K562 (cell line): ENCODE measurements around the gene COPS6. TPM values are rescaled to one million over a fixed set of nuclear protein-coding genes. Genes with fewer than 3 reads are reported as not detected.

ENCODE experiments used
- ARID1B ChIP-seq: fragments of 450-650 bp; IDR thresholded peaks from 2 replicates; pipeline ENCODE4 v1.6.1; 2016; ENCODE audit warnings: antibody characterized with exemption, mild to moderate bottlenecking, inconsistent platforms
- CXXC5 ChIP-seq: fragments of 250-450 bp; sonication (Bioruptor Pico); IDR thresholded peaks from 2 replicates; pipeline ENCODE4 v1.8.0; 2022; ENCODE audit warnings: inconsistent platforms, mild to moderate bottlenecking, moderate library complexity
- ELF1 ChIP-seq: fragments of 200-800 bp; sonication (Bioruptor generic); IDR thresholded peaks from 2 replicates; pipeline ENCODE4 v1.6.1; 2016; ENCODE audit warnings: missing genetic modification characterization, missing compliant biosample characterization
- ESRRA ChIP-seq: fragments of 450-650 bp; IDR thresholded peaks from 2 replicates; pipeline ENCODE4 v1.6.1; 2014; ENCODE audit warnings: low read depth, mild to moderate bottlenecking, moderate library complexity, borderline replicate concordance
- FOXK2 ChIP-seq, 2 experiments: fragments of 450-650 bp; IDR thresholded peaks in 1 of 2; conservative IDR thresholded peaks in 1 of 2; 2 replicates each; pipeline ENCODE4 v1.6.1; 2016; ENCODE audit warnings: low read depth in 2 of 2, mild to moderate bottlenecking in 1 of 2
- NFXL1 ChIP-seq: fragments of 450-650 bp; formaldehyde crosslinking; IDR thresholded peaks from 2 replicates; pipeline ENCODE4 v1.4.0; 2021; ENCODE audit warnings: mild to moderate bottlenecking
- NR3C1 ChIP-seq: sonication (generic); formaldehyde crosslinking; IDR thresholded peaks from 2 replicates; pipeline ENCODE4 v1.8.1; 2022; ENCODE audit warnings: missing genetic modification reagents
- POLR3A ChIP-seq: IDR thresholded peaks from 2 replicates; pipeline ENCODE4 v1.6.1; 2011; ENCODE audit warnings: borderline replicate concordance, mild to moderate bottlenecking, moderate library complexity; ENCODE audit not compliant: insufficient read length, insufficient read depth; ENCODE audit errors: extremely low read depth
- SAFB2 ChIP-seq: fragments of 200-400 bp; formaldehyde crosslinking; IDR thresholded peaks from 2 replicates; pipeline ENCODE4 v1.6.1; 2018; ENCODE audit warnings: borderline replicate concordance, low read length, low read depth, moderate library complexity; ENCODE audit not compliant: severe bottlenecking
- SMAD4 ChIP-seq: fragments of 250-450 bp; sonication (Bioruptor Pico); conservative IDR thresholded peaks from 2 replicates; pipeline ENCODE4 v1.8.0; 2021; ENCODE audit warnings: inconsistent platforms, mild to moderate bottlenecking, moderate library complexity
- SRSF1 ChIP-seq: fragments of 200-400 bp; formaldehyde crosslinking; IDR thresholded peaks from 2 replicates; pipeline ENCODE4 v1.6.1; 2017; ENCODE audit warnings: mild to moderate bottlenecking, low read depth, low read length, moderate library complexity
- TEAD2 ChIP-seq: fragments of 450-650 bp; IDR thresholded peaks from 2 replicates; pipeline ENCODE4 v1.6.1; 2016; ENCODE audit warnings: missing genetic modification characterization, control low read depth, missing compliant biosample characterization
- ZKSCAN3 ChIP-seq: fragments of 250-450 bp; sonication (Bioruptor Pico); IDR thresholded peaks from 2 replicates; pipeline ENCODE4 v1.4.0; 2020
- ZNF274 ChIP-seq: IDR thresholded peaks from 2 replicates; pipeline ENCODE4 v1.6.1; 2011; ENCODE audit warnings: low read depth, mild to moderate bottlenecking, low read length, moderate library complexity, borderline replicate concordance
- ZNF3 ChIP-seq: fragments of 250-450 bp; sonication (Bioruptor Pico); IDR thresholded peaks from 2 replicates; pipeline ENCODE4 v1.5.0; 2021; ENCODE audit warnings: mild to moderate bottlenecking, moderate library complexity
- polyA plus RNA-seq, 8 experiments: library from polyadenylated mRNA; depleted of rRNA in 4 of 8; stranded (reverse) in 5 of 8; unstranded in 3 of 8; fragments of >200 nt; fragmentation: Nextera tagmentation in 2 of 8; fragmentation: Illumina TruSeq in 1 of 8; extraction: Ambion mirVana in 2 of 8; extraction: Trizol in 1 of 8; gene quantifications; 2 replicates each; pipeline versions ENCODE4 v1.2.1 to v1.2.3, GENCODE V29; 2011 to 2014; ENCODE audit warnings: inconsistent platforms in 1 of 8, missing spikeins in 1 of 8
- total RNA-seq, 7 experiments: library from RNA; depleted of rRNA in 6 of 7; stranded (reverse); fragments of >200 nt in 6 of 7; fragmentation: Illumina TruSeq in 2 of 7; extraction: Trizol in 2 of 7; gene quantifications; 2 replicates each; pipeline versions ENCODE4 v1.2.1 to v1.2.3, GENCODE V29; 2011 to 2021; ENCODE audit warnings: low replicate concordance in 1 of 7
- TF ChIP-seq, protein P1 (sequence below): fragments of 250-450 bp; sonication (Bioruptor Pico); IDR thresholded peaks from 2 replicates; pipeline ENCODE4 v1.5.0; 2021; ENCODE audit warnings: mild to moderate bottlenecking, moderate library complexity
- TF ChIP-seq, protein P2 (sequence below): fragments of 450-650 bp; formaldehyde crosslinking; IDR thresholded peaks from 2 replicates; pipeline ENCODE4 v1.4.0; 2020; ENCODE audit warnings: mild to moderate bottlenecking, mixed read lengths
- TF ChIP-seq, protein P3 (sequence below), 3 experiments: fragments of 200-800 bp in 1 of 3; fragments of 250-450 bp in 1 of 3; fragments of 450-650 bp in 1 of 3; sonication (Bioruptor Pico) in 1 of 3; sonication (Bioruptor generic) in 1 of 3; formaldehyde crosslinking in 1 of 3; IDR thresholded peaks; 2 replicates each; pipeline versions ENCODE4 v1.6.1 to v1.8.0; 2016 to 2022; ENCODE audit warnings: mild to moderate bottlenecking in 2 of 3, missing genetic modification characterization in 2 of 3, missing compliant biosample characterization in 1 of 3, moderate library complexity in 1 of 3

COPS6 gene
- total and polyA plus RNA-seq, 9 of the 15 experiments (the other 6 are each of a cell fraction or from before 2014, with no cell fraction given), result 63.0 to 331 (median 168) TPM

DNA sequence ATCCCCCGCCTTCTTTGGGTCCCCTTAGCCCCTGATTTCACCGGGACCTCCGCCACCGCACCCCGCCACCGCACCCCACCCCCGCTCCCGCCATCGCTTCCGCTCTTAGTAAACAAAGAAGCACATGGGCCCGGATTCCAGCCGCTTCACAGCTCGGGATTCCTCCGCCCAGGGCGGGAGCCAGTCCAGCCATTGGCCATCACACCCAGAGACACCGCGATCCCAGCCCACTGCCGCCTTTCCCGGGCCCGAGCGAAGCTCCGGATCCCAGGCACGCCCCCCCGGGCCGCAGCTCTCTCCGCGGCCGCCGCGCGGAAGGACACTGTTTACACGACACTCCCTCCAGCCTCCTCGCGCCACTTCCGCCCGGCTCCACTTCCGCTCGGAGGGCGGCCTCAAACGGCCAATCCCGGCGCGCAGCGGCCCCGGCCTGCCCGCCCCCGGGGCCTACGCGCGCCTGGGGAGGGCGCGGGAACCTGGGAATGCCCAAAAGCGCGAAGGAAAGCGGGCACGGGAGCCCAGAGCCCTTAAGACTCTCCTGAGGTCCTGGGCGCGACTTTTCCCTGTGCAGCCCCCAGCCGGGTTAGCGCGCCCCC is 11.7 kb downstream of the COPS6 start (continued):
- peak; percentile 88 for TF ChIP-seq CXXC5
- TF ChIP-seq SAFB2, result no peak
- TF ChIP-seq, protein P1, sequence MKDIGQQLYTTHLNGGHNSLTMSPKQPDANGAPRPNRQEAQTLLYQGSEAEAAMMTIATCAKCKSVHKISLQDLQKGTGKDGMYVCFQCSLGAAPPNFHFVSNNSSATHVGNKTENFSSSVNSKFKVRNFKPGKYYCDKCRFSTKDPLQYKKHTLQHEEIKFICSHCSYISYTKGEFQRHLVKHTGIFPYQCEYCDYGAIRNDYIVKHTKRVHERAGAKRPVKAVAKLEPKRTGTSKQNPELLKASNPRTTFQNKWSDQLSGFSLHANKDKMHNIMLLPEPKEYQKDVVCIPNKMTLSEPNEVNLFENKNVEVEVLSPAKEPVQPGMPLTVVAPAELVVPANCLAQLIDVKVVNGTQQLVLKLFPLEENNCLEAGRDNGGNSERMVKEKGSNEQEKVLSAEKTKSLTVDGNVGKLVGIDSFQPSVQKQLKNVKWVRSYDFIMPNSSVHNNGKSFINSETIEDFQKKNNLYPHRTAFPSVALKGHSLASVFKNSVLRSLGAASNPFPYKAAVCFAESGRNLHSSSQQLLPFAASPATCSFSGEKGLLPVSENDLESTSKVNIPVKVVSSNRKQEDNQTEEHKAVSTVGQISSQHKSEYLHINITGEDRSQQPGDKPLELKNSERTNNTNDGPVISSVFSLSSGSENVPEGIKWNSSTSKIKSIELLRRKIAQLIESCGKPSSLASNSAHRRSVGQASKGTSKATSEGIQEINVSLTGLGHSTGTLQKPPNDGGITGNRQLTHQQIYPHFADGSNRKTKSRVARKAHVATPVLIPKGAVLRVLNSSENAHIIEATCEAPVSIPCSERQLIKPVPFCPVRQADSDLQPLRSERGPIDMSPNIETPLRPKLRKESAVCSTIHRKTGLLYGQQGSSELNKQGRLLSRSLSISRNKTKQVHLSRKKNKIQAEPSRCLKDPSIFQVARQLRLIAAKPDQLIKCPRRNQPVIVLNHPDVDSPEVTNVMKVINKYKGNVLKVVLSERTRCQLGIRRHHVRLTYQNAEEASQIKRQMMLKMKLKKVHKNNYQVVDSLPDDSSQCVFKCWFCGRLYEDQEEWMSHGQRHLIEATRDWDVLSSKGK, result no peak
- TF ChIP-seq NR3C1, result 0 out of 2 replicates have a peak, but pooled peaks have one; percentile 30
- no peak for TF ChIP-seq ZNF3 (CRISPR knock-in tag)
- peak; percentile 52 for TF ChIP-seq ESRRA
- no peak for TF ChIP-seq ZKSCAN3 (CRISPR knock-in tag)
- TF ChIP-seq ELF1 (tag), result peak; percentile 95
- TF ChIP-seq ARID1B, result 0 out of 2 replicates have a peak, but pooled peaks have one; percentile 32
- TF ChIP-seq, protein P2, sequence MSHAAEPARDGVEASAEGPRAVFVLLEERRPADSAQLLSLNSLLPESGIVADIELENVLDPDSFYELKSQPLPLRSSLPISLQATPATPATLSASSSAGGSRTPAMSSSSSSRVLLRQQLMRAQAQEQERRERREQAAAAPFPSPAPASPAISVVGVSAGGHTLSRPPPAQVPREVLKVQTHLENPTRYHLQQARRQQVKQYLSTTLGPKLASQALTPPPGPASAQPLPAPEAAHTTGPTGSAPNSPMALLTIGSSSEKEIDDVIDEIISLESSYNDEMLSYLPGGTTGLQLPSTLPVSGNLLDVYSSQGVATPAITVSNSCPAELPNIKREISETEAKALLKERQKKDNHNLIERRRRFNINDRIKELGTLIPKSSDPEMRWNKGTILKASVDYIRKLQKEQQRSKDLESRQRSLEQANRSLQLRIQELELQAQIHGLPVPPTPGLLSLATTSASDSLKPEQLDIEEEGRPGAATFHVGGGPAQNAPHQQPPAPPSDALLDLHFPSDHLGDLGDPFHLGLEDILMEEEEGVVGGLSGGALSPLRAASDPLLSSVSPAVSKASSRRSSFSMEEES (CRISPR knock-in tag), result no peak
- TF ChIP-seq POLR3A, result no peak
- TF ChIP-seq TEAD2, result peak; percentile 41; the same call in 1 of the 2 replicates
- TF ChIP-seq NFXL1 (CRISPR knock-in tag), result no peak
- TF ChIP-seq FOXK2 (conservative IDR thresholded peaks at IDR 0.05 in 1 of 2, IDR thresholded peaks at IDR 0.05 in 1 of 2; ENCODE audit: low read depth in 2 of 2), result peak; percentile 99 to 100
- no peak for TF ChIP-seq ZNF274
- no peak for TF ChIP-seq SRSF1
- peak; percentile 72; the same call in 1 of the 2 replicates for TF ChIP-seq SMAD4
- TF ChIP-seq, protein P3, sequence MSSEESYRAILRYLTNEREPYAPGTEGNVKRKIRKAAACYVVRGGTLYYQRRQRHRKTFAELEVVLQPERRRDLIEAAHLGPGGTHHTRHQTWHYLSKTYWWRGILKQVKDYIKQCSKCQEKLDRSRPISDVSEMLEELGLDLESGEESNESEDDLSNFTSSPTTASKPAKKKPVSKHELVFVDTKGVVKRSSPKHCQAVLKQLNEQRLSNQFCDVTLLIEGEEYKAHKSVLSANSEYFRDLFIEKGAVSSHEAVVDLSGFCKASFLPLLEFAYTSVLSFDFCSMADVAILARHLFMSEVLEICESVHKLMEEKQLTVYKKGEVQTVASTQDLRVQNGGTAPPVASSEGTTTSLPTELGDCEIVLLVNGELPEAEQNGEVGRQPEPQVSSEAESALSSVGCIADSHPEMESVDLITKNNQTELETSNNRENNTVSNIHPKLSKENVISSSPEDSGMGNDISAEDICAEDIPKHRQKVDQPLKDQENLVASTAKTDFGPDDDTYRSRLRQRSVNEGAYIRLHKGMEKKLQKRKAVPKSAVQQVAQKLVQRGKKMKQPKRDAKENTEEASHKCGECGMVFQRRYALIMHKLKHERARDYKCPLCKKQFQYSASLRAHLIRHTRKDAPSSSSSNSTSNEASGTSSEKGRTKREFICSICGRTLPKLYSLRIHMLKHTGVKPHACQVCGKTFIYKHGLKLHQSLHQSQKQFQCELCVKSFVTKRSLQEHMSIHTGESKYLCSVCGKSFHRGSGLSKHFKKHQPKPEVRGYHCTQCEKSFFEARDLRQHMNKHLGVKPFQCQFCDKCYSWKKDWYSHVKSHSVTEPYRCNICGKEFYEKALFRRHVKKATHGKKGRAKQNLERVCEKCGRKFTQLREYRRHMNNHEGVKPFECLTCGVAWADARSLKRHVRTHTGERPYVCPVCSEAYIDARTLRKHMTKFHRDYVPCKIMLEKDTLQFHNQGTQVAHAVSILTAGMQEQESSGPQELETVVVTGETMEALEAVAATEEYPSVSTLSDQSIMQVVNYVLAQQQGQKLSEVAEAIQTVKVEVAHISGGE (CRISPR knock-in tag; IDR thresholded peaks at IDR 0.05), result peak in 2 of 3 experiments; percentile 74 to 90; a peak in 4 of 6 replicates
